ENCODE measurements around the gene KIAA1958.

KIAA1958 gene

GRCh38 chr9:112631313-112632070 lies 144.9 kb downstream of the KIAA1958 start:
- Histone ChIP-seq H3K9ac (ENCODE audit: low read length) (no peak overlapping the region), H2AFZ (ENCODE audit: low read depth, low read length) (no peak overlapping the region), H3K4me1 (ENCODE audit: control insufficient read depth, insufficient read depth, low read depth, low read length) (no peaks in the 10 kb centered on the region), H2BK15ac (ENCODE audit: low read depth, poor library complexity, severe bottlenecking) (no peak overlapping the region), H4K8ac (ENCODE audit: low read length) (no peak overlapping the region), H2BK12ac (ENCODE audit: low read length in 2 of 2) (no peak overlapping the region), H3K23ac (ENCODE audit: low read length in 2 of 2) (no peak overlapping the region), H3K4me3 (ENCODE audit: insufficient read depth in 1 of 2, low read depth in 1 of 2, low read length in 2 of 2) (no peak overlapping the region), H3K18ac (ENCODE audit: low read depth in 1 of 2, low read length in 2 of 2) (no peak overlapping the region), H3K9me3 (ENCODE audit: control insufficient read depth, low read length) (no peaks in the 10 kb centered on the region), H3K4ac (ENCODE audit: low read depth in 1 of 2, low read length in 2 of 2) (no peak overlapping the region), H2AK5ac (ENCODE audit: low read length, severe bottlenecking) (no peak overlapping the region), H4K91ac (ENCODE audit: low read length) (no peak overlapping the region), H3K27ac (ENCODE audit: low read length, poor library complexity, severe bottlenecking) (no peak overlapping the region), H3K14ac (ENCODE audit: low read length in 2 of 2) (no peak overlapping the region), H3K4me2 (ENCODE audit: low read length, poor library complexity, severe bottlenecking) (no peak overlapping the region), H3K36me3 (ENCODE audit: control insufficient read depth in 1 of 2, insufficient read depth in 2 of 2, low read depth in 1 of 2, low read length in 2 of 2) (no peaks in the 10 kb centered on the region), H3K79me1 (replicated peaks; ENCODE audit: low read length, poor library complexity, severe bottlenecking) (peaks cover 3% of the 10 kb centered on the region), H2BK5ac (ENCODE audit: low read depth, low read length, poor library complexity, severe bottlenecking) (no peak overlapping the region), H2BK120ac (ENCODE audit: low read depth, low read length) (no peak overlapping the region), H3K27me3 (ENCODE audit: control insufficient read depth in 1 of 2, insufficient read depth in 1 of 2, low read length in 2 of 2) (no peaks in the 10 kb centered on the region)
- WGBS: no CpG with 5 or more reads among the region's 3 CpGs
- no peak for DNase-seq

- no peak overlapping the region for H3K4me2 ChIP-seq (ENCODE audit: low read length, poor library complexity, severe bottlenecking)
- no peak overlapping the region for H3K9ac ChIP-seq (ENCODE audit: low read length)
- H2AK5ac ChIP-seq (ENCODE audit: low read length, severe bottlenecking): no peak overlapping the region
- no peak overlapping the region for H2BK15ac ChIP-seq (ENCODE audit: low read depth, poor library complexity, severe bottlenecking)
- H3K4me3 ChIP-seq (ENCODE audit: insufficient read depth in 1 of 2, low read depth in 1 of 2, low read length in 2 of 2): no peak overlapping the region
- no peak overlapping the region for H2AFZ ChIP-seq (ENCODE audit: low read depth, low read length)
- 96% methylated on average over 4 of the region's 4 CpGs for WGBS
- no peak overlapping the region for H2BK12ac ChIP-seq (ENCODE audit: low read length in 2 of 2)
- H4K91ac ChIP-seq (ENCODE audit: low read length): no peak overlapping the region
- no peak overlapping the region for H3K14ac ChIP-seq (ENCODE audit: low read length in 2 of 2)
- no peak for DNase-seq
- H3K9me3 ChIP-seq (ENCODE audit: control insufficient read depth, low read length): peaks cover 21% of the 10 kb centered on the region
- H3K18ac ChIP-seq (ENCODE audit: low read depth in 1 of 2, low read length in 2 of 2): no peak overlapping the region
- no peaks in the 10 kb centered on the region for H3K27me3 ChIP-seq (ENCODE audit: control insufficient read depth in 1 of 2, insufficient read depth in 1 of 2, low read length in 2 of 2)
- H2BK120ac ChIP-seq (ENCODE audit: low read depth, low read length): no peak overlapping the region
- no peak overlapping the region for H4K8ac ChIP-seq (ENCODE audit: low read length)
- H3K36me3 ChIP-seq (ENCODE audit: control insufficient read depth in 1 of 2, insufficient read depth in 2 of 2, low read depth in 1 of 2, low read length in 2 of 2): no peaks in the 10 kb centered on the region
- no peak overlapping the region for H3K27ac ChIP-seq (ENCODE audit: low read length, poor library complexity, severe bottlenecking)
- no peaks in the 10 kb centered on the region for H3K4me1 ChIP-seq (ENCODE audit: control insufficient read depth, insufficient read depth, low read depth, low read length)
- H3K23ac ChIP-seq (ENCODE audit: low read length in 2 of 2): no peak overlapping the region
- H3K79me1 ChIP-seq (replicated peaks; ENCODE audit: low read length, poor library complexity, severe bottlenecking): peaks cover 4% of the 10 kb centered on the region
- no peak overlapping the region for H2BK5ac ChIP-seq (ENCODE audit: low read depth, low read length, poor library complexity, severe bottlenecking)
- H3K4ac ChIP-seq (ENCODE audit: low read depth in 1 of 2, low read length in 2 of 2): no peak overlapping the region
These were observed 153.7 kb downstream of the KIAA1958 start for GRCh38 chr9:112640311-112640710.

GRCh38 chr9:112642126-112642525 lies 155.5 kb downstream of the KIAA1958 start:
- H4K91ac ChIP-seq (ENCODE audit: low read length): no peak overlapping the region
- DNase-seq: no peak
- 98% methylated on average over 3 of the region's 3 CpGs for WGBS

GRCh38 chr9:112647596-112647995 lies 161.0 kb downstream of the KIAA1958 start:
- Histone ChIP-seq H3K4me3 (ENCODE audit: insufficient read depth in 1 of 2, low read depth in 1 of 2, low read length in 2 of 2) (no peak overlapping the region), H3K4me2 (ENCODE audit: low read length, poor library complexity, severe bottlenecking) (no peak overlapping the region), H3K9me3 (ENCODE audit: control insufficient read depth, low read length) (peaks cover 23% of the 10 kb centered on the region), H3K4me1 (ENCODE audit: control insufficient read depth, insufficient read depth, low read depth, low read length) (no peaks in the 10 kb centered on the region), H3K79me1 (replicated peaks; ENCODE audit: low read length, poor library complexity, severe bottlenecking) (peaks cover 2% of the 10 kb centered on the region), H2BK15ac (ENCODE audit: low read depth, poor library complexity, severe bottlenecking) (no peak overlapping the region), H2AK5ac (ENCODE audit: low read length, severe bottlenecking) (no peak overlapping the region), H3K27ac (ENCODE audit: low read length, poor library complexity, severe bottlenecking) (no peak overlapping the region), H3K23ac (ENCODE audit: low read length in 2 of 2) (no peak overlapping the region), H4K8ac (ENCODE audit: low read length) (no peak overlapping the region), H3K27me3 (ENCODE audit: control insufficient read depth in 1 of 2, insufficient read depth in 1 of 2, low read length in 2 of 2) (no peaks in the 10 kb centered on the region), H3K14ac (ENCODE audit: low read length in 2 of 2) (no peak overlapping the region), H3K36me3 (ENCODE audit: control insufficient read depth in 1 of 2, insufficient read depth in 2 of 2, low read depth in 1 of 2, low read length in 2 of 2) (no peaks in the 10 kb centered on the region), H3K9ac (ENCODE audit: low read length) (no peak overlapping the region), H2BK5ac (ENCODE audit: low read depth, low read length, poor library complexity, severe bottlenecking) (no peak overlapping the region), H2AFZ (ENCODE audit: low read depth, low read length) (no peak overlapping the region), H3K4ac (ENCODE audit: low read depth in 1 of 2, low read length in 2 of 2) (no peak overlapping the region), H2BK120ac (ENCODE audit: low read depth, low read length) (no peak overlapping the region), H3K18ac (ENCODE audit: low read depth in 1 of 2, low read length in 2 of 2) (no peak overlapping the region), H2BK12ac (ENCODE audit: low read length in 2 of 2) (no peak overlapping the region), H4K91ac (ENCODE audit: low read length) (no peak overlapping the region)
- no peak for DNase-seq
- whole genome bisulfite sequencing: 94% methylated on average over 2 of the region's 3 CpGs

More at GRCh38 chr9:112642126-112642525, 155.5 kb downstream of the KIAA1958 start:
- H2BK120ac ChIP-seq (ENCODE audit: low read depth, low read length): no peak overlapping the region
- no peak overlapping the region for H2AK5ac ChIP-seq (ENCODE audit: low read length, severe bottlenecking)
- H3K23ac ChIP-seq (ENCODE audit: low read length in 2 of 2): no peak overlapping the region
- no peak overlapping the region for H2AFZ ChIP-seq (ENCODE audit: low read depth, low read length)
- H2BK12ac ChIP-seq (ENCODE audit: low read length in 2 of 2): no peak overlapping the region
- H3K18ac ChIP-seq (ENCODE audit: low read depth in 1 of 2, low read length in 2 of 2): no peak overlapping the region
- H3K79me1 ChIP-seq (replicated peaks; ENCODE audit: low read length, poor library complexity, severe bottlenecking): peaks cover 4% of the 10 kb centered on the region
- H3K36me3 ChIP-seq (ENCODE audit: control insufficient read depth in 1 of 2, insufficient read depth in 2 of 2, low read depth in 1 of 2, low read length in 2 of 2): no peaks in the 10 kb centered on the region
- H3K4me3 ChIP-seq (ENCODE audit: insufficient read depth in 1 of 2, low read depth in 1 of 2, low read length in 2 of 2): no peak overlapping the region
- H3K14ac ChIP-seq (ENCODE audit: low read length in 2 of 2): no peak overlapping the region
- H2BK15ac ChIP-seq (ENCODE audit: low read depth, poor library complexity, severe bottlenecking): no peak overlapping the region
- no peak overlapping the region for H3K27ac ChIP-seq (ENCODE audit: low read length, poor library complexity, severe bottlenecking)
- peaks cover 21% of the 10 kb centered on the region for H3K9me3 ChIP-seq (ENCODE audit: control insufficient read depth, low read length)
- no peaks in the 10 kb centered on the region for H3K27me3 ChIP-seq (ENCODE audit: control insufficient read depth in 1 of 2, insufficient read depth in 1 of 2, low read length in 2 of 2)
- no peak overlapping the region for H2BK5ac ChIP-seq (ENCODE audit: low read depth, low read length, poor library complexity, severe bottlenecking)
- H3K4me2 ChIP-seq (ENCODE audit: low read length, poor library complexity, severe bottlenecking): no peak overlapping the region
- H4K8ac ChIP-seq (ENCODE audit: low read length): no peak overlapping the region
- no peaks in the 10 kb centered on the region for H3K4me1 ChIP-seq (ENCODE audit: control insufficient read depth, insufficient read depth, low read depth, low read length)
- no peak overlapping the region for H3K4ac ChIP-seq (ENCODE audit: low read depth in 1 of 2, low read length in 2 of 2)
- no peak overlapping the region for H3K9ac ChIP-seq (ENCODE audit: low read length)

Measured in mesenchymal stem cell (in vitro differentiated cells and primary cell).